NCI-H1417 treated with DMSO at 0.1 percent for 48 hours (cell line): Measurements from ENCODE around the gene MEIOSIN.

Experiments used
- DNase-seq: peaks from one replicate; lab custom pipeline; 2025; lab: John Stamatoyannopoulos, UW

The MEIOSIN gene

DNA sequence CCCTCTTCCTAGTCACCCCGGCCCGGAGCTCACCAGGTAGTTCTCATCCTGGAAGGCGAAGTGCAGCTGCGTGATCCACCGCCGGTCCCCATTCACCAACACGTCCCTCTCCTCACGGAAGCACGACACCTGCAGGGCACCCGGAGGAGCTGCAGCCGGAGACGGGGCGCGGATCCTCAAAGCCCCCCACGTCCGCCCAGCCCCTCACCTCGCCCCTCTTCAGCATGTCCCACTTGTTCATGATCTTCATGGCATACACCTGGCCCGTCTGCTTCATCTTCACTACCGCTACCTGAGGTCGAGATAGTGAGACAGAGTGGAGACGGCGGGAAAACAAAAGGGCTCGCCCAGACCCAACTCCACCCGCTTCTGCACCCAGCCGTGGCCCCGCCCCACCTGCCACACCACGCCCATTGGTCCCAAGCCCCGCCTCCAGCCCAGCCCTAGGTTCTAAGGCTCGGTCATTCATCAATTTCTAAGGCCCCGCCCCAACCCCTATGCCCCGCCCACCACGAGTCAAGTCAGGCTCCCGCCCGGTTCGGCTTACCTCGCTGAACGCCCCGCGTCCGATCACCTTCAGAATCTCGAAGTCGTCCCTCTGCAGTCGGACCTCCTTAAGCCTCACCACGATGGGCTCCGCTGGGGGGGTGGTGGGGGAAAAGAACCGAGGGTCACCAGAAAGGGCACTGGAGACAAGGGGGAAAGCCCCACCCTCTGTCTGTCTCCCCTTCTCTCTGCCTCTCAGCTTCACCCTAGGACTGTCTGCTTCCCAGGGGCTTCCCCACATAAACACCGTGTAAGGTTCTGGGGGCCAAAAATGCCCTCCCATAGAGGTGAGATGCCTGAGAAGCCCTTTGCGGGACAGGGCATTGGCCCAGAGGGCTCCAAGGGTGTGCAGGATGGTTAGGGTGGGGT lies 46.2 kb downstream of the MEIOSIN start:
- peak; percentile 75 for DNase-seq

DNA sequence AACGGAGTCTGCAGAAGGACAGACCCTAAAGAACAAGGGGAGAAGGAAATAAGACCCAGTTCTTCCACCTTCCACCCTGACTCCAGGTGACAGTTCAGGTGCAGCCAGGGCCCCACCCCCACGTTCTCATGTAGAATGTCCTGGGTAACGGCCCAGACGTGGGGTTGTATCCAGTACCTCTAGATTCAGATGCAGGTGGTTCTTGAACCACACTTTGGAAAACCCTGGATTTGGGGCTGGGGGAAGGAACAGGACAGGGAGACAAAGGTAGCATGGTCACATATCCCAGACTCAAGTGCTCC lies 46.9 kb downstream of the MEIOSIN start:
- no peak for DNase-seq

DNA sequence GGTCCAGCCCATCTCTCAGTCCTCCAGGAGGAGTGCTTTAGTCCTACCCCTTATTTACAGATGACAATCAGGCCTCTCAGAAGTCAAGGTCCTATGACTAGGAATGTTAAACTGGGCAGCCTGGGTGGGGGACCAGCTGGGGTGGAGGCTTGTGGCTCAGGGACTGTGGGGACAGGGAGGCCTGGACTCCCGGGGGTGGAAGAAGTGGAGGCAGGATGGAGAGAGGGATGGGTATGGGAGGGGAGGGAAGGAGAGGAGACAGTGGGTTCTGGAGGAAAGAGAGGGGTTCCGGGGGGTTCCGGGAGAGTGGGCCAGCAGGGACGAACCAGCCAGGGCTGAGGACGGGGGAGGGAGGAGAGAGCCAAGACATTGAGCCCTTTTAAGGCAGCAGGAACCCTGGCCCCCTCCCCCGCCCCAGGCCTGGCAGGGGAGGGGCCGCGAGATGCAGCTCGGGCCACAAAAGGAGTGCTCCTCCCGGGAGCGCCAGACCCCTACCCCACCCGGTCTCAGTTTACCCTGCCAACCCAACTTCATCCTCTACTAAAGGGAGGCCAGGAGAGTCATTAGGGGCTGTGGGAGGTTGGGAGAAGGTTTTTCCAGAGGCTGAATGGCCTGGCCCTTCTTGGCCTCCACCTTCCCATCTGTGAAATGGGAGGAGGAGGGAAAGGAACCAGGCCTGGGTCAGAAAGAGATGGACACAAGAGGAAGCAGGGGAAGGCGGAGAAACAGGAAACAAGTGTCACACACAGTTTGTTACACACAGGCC lies 47.4 kb downstream of the MEIOSIN start:
- no peak for DNase-seq

DNA sequence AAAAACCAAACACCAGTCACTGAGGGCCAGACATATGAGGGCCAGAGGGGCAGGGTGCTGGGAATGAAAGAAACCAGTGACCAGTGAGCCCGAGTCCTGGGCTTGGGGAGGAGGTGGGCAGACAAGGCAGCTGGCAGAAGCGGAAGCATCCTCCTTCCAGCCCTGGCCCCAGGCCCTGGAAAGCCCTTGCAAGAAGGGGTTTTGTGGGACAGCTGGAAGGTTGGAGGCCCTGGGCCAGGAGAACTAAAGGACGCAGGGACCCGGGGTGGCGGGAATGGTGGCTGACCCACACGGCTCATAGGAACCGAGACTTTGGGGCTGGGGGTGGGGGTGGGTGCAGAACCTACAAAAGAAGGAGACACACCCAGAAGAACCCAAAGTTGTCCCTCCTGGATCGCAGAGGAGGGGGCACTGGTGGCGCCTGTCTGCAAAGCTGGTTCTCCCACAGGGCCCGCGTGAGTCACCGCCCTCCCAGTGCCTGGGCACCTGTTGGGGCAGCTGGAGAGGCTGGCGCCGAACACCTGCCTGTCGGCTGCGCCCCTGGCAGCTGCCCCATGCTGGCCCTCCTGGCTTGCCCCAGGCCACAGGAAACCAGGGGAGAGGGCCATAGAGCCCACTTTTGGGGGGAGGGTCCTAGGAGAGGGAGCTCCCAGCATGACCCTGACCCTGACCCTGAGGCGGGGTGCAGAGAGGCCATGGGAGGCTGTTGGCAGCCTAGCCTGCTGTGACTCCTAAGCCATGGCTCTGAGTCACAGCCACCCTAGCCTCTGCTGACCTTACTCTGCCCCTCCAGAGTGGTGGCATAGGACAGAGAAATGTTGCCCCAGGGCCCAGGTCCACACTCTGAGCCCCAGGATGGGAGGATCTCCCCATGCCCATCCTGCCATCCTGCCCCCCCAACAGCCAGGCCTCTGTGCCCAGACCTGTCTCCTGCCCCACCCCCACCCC lies 48.2 kb downstream of the MEIOSIN start:
- peak; percentile 5 for DNase-seq

DNA sequence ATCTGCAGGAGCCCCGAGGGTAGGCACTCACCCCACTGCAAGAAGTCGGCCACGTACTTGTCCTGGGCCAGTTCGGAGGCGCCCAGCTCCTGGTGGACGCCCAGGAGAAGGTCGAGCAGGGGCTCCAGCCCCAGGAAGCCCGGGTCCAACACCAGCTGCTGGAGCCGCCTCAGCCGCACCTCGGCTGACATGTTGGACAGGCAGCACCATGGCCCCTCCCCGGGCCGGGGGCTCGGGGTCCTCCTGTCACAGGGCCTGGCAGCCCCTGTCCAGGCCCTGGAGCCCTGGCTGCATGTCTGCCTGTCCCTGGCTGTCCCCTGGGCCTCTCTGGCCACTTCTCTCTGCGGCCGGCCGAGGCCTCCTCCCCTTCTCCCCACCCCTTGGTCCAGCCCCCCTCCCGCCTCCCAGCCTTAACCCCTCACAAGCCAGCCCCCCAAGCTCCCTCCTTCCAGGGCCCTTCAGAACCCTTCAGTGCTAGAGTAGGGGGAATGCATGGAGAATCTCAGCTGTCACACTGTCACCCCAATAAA lies 49.0 kb downstream of the MEIOSIN start, which contains the start of gene DMPK:
DMPK (minus strand) TSS at position 329 of the 530 bp plus-strand sequence; CDS start at position 191, 138 bp downstream.
- no peak for DNase-seq

DNA sequence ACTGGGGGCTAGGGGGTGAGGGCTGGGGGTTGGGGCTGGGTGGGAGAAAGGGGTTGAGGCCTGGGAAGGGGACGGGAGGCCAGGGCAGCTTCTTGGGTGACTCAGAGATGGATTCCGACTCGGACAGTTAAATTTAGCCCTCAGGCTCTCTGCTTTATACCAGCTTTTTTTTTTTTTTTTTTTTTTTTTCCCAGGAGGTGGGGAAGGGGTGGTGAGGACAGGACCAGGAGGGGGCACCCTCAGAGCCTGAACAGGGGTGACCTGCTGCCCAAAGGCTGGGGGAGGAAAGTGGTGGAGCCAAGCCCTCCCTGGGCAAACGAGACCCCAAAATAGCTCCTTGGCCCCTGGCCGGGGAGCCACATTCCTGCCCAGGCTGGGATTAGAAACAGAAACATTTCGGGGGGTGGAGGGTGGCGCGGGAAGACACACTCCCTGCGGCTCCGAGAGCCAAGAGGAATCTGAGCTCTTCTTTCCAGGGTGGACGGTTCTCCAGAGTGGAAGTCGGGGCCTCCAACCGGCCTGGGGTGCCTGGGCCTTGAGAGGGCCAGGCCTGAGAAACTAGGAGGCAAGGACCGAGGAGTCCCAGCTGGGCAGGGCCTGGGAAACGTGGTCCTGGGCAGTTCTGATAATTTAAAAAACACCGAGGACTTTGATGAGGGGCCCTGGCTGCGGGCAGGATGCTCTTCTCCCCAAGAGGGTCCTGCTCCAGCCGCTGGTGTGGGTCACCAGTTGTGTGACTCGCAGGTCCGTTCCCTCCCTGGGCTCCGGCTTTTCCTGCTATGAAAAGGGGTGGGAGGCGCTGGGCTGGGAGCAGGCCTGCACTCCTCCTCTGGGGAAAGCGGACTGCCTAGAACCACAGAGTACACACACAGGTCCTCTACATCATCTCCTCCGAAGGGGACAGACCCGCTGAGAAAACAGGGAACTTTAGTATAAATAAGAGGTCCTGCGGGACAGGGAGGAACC lies 49.9 kb downstream of the MEIOSIN start:
- no peak for DNase-seq

DNA sequence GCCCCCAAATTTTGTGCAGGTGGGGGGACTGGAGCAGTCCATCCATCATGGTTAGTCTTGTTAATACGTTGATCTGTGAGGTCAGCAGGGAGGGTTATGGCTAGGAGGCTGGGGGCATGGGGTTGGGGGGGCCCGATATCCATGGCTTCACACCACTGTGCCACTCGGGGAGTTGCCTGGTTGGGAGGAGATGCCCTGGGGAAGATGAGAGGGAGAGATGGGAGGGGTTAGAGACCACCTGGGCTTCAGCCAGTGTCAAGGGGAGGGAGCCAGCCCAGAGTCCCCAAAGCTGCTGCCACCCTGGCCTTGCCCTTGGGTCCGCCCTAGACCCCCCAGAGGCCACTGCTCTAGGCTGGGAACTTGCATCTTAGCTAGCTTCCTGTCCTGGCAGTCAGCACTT lies 50.9 kb downstream of the MEIOSIN start:
- DNase-seq: no peak

DNA sequence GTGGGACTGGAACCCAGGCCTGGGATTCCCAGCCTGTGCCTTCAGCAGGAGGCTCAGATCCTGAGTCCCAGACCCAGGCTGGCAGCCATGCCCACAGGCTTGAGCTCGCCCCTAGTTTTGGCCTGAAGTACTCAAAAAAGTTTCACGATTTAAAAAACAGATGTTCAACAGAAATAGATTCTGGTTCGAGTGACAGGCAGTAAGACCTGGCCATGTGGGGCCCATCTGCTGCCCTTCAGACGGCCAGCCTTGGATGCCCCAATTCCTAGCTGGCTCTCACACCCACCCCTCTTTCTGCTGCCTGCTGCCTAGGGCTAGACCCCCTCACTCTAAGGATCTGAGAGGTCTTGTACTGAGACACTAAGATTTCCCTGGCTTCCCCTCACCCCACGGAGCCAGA lies 51.9 kb downstream of the MEIOSIN start:
- no peak for DNase-seq

DNA sequence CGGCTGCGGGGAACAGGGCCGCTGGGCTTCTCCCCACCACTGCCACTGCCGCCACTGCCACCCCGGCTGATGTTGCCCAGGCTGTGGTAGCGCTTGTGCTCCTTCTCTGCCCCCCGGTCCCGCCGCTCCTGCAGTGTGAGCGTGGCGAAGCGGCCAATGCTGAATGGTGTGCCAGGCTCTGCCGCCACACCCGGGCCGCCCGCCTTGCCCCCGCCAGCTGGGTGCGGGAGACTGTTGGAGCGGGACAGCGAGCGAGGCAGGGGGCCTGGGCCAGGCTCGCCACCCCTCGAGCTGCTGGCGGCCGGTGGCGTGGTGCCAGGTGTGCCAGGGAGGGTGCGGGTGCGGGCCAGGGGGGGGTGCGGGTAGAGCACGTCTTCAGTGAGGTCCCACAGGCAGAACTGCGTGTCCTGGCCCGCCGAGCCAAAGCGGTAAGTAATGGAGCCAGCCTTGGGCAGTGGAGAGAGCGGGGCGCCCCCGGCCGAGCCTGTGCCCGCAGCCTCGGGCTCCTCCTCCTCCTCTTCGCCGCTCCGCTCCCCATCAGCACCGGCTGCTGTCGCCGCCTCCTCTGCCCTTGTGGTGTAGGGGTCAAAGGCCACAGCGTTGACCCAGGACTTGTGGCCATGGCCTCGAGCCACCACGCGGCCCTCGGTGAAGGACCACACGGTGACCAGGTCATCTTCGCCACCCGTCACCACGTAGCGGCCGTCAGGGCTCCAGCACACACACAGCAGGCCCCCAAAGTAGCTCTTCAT lies 52.7 kb downstream of the MEIOSIN start:
- no peak for DNase-seq

DNA sequence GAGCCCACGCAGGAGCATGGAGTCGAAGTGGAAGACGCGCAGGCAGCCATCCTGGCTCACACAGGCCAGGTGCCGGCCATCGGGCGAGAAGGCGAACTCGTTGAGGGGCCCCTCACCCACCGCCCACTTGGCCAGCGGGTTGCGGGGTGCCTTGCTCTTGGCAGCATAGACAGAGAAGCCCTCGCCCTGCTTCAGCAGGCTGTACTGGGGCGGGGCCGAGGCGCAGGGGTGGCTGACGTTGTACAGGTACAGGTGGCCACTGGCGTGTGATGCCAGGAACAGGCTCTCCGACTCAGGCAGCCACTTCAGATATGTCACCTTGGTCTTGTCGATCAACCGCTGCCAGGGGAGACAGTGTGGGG lies 53.3 kb downstream of the MEIOSIN start:
- no peak for DNase-seq

DNA sequence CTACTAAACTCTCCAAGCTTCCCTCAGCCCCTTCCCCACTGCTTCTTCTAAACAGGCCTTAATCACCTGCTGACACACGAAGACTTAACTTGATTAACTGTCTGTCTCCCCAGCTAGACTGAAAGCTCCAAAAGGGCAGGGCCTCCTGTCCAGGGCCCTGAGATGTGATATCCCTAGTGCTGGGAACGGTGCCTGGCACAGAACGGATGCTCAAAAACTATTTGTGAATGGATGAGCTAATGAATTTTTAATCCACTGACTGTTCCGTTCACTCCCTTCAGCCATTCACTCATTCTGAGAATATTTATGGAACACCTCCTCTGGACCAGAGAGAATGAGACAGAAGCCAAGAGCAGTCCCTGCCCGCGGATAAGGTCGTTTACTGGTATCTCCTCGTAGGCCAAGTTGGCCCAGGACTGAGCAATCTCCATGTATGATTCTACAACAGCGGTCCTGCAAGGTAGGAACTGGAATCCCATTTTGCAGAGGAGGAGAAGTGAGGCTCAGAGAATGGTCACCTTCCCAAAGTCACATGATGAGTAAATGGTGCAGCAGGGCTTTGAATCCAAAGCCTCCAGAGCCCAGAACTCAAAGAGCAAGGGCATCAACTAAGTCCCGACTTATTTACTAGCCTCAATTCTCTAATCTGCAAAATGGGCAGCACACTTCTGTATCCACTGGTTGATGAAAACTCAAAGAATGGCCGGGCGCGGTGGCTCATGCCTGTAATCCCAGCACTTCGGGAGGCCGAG lies 56.0 kb downstream of the MEIOSIN start:
- no peak for DNase-seq

DNA sequence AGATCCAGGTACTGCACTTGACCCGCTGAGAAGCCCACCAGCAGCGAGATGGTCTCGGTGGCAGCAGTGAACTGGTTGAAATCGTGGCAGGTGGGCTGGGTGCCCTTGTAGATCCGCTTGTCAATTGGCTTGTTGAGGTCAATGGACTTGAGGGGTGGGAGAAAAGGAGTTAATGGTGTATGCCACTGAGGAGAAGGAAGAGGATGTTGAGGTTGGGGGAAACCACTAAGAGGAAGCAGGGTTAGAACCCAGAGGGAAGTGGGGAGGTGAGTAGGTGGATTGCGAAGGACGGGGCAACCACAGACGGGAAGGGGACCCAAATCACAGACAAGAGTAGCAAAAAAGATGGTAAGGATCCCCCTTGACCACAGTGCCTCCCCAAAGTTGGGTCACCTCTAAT lies 57.7 kb downstream of the MEIOSIN start:
- no peak for DNase-seq

DNA sequence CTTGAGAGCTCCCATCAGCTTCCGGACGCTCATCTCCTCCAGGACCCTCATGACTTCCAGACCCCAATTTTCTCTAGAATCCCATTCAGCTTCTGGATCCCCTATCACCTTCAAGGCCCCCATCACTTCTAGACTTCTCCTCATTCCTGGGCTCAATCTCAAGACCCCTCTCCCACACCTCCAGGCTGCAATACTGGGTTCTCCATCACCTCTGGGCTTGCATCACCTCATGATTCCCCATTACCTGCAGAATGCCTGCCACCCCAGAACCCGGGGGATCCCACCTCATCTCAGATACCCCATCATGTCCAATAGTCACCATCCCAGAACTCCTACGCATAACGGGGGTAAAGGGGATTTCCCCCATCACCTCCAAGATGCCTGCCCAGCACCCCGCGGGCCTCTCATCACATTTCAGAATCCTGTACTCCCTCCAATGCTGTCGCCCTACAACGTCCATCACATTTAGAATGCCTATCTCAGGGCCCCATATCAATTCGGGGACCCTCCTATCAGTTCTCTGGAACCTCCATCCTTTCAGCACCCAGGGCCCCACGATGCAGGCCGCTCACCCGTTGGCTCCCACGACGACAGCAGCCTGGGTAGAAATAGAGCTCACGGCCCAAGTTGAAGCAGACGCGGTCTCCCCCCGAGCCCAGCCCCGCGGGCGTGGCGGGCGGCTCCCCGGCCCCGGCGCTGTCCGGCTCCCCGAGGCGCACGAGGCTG lies 58.7 kb downstream of the MEIOSIN start:
- DNase-seq: no peak

DNA sequence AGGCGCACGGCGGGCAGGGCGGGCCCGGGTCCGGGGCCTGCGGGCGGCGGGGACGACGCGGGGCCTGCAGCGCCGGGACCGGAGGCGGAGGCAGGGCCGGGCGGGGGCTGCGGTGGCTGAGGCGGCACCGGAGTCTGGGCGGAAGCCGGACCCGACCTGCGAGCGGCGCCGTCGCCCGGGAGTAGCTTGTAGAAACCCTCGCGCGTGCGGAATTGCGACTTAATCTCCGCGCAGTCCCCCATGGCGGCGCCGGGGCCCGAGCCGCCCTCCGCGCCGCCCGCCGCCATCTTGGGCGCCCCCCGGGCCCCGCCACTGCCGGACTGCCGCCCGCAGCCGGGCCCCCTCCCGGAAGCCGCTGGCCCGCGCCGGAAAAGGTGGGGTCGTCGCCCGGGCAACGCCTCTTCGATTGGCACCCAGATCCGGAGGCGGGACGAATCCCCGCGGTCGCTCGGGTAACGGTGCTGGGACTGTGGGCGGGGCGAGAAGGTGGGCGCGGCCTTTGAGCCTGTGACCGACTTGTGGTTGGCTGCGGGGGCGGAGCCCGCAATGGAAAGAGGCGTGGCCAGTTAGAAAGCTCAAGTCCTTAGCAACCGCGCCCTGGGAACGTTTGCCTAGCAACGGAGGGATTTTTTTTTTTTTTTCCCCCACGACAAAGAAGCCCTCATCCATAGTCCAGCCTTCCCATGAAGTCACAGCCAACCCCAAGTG lies 59.4 kb downstream of the MEIOSIN start, which contains the start of gene DMWD:
DMWD (minus strand) TSS at position 376 of the 708 bp plus-strand sequence; CDS start at position 287, 89 bp downstream.
- peak; percentile 95 for DNase-seq

DNA sequence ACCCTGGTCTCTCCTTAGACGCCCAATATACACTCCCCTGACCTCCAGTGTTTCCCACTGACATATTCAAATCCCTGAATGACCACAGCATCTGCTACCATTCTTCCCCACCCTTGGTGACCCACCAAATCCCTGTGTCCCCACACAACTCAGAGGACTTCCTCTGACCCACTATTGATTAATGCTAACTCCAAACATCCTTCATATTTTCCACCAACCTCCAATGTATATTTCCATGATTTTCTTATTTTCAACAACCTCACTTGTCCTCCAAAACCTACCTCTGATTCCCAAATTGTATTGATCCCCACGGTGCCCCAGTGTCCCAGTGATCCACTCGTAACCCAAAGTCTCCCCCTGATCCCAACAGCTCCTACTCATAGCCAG lies 59.9 kb downstream of the MEIOSIN start:
- DNase-seq: no peak

DNA sequence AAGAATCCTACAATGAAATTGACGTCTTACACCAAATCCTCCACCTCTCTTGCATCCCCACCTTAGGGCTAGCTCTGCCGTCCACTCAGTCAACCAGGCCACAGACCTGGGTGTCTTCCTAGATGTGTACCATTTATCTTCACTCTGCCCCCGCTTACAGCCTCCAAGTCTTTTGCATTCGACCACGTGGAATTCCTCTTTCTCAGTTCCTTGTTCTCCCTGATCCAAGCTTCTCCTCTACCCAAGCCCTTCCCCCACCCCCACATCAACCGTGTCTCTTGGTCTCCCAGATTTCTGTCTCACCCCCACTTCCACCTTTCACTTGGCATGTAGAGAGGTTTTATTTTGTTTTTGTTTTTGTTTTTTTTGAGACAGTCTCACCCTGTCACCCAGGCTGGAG lies 60.6 kb downstream of the MEIOSIN start:
- DNase-seq: no peak

DNA sequence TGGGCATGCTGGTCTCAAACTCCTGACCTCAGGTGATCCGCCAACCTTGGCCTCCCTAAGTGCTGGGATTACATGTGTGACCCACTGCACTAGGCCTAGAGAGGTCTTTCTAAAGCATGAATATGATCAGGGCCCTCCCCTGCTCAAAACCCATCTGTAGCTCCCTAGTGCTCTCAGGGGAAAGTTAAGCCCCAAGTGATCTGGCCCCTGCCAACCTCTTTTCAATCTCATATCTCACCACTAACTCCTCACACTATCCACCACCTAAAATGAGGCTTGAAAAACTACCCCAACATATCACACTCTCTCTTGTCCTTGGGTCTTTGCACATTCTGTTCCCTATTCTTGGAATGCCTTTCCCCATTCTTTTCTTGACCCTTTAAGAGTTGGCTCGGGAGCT lies 61.4 kb downstream of the MEIOSIN start:
- no peak for DNase-seq

DNA sequence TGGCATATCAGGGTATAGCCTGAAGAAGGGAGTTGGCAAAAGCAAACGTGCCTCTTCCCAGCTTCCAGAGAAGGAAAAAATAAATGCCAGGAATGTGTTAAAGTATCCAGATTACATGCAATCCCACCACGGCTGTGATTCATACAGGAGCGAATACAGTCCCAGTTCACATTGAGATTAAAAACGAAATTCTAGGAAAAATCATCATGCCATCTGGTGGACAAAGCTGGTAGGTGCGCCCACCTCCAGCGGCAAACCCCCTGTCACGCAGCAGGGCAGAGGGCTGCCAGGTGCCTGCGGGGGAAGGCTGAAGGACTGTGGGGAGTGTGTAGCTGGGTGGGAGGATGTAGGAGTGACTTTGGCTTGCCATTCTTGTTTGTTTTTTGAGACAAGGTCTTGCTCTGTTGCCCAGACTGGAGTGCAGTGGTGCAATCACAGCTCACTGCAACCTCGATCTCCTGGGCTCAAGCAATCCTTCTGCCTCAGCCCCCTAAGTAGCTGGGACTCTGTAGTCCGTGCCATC lies 65.8 kb downstream of the MEIOSIN start:
- no peak for DNase-seq
